HCT116 (cell line): ENCODE measurements around the gene BTBD16. TPM values are rescaled to one million over a fixed set of nuclear protein-coding genes. Genes with fewer than 3 reads are reported as not detected.

ENCODE experiments used
- ATAC-seq: fragments of 200-7000 bp; cut with Tn5 transposase; 2 replicates; pipeline ENCODE4 v1.9.1; 2020; ENCODE audit warnings: mild to moderate bottlenecking, moderate library complexity
- BruUV-seq: library from RNA; stranded (reverse); fragments of 400-500 nt; replicated peaks from 2 replicates; lab custom pipeline; 2021; lab: Mats Ljungman, UMichigan
- CTCF ChIA-PET: fragments of 300-600 bp; sonication (Branson Sonifier 250); formaldehyde crosslinking; loops from one replicate; lab custom pipeline; 2021; ENCODE audit warnings: antibody characterized with exemption; lab: Charles Lee
- POLR2A ChIA-PET: fragments of 300-600, 350-600 bp; sonication (Branson Sonifier 250); formaldehyde crosslinking; loops from one replicate; lab custom pipeline; 2021; ENCODE audit warnings: antibody characterized with exemption; lab: Charles Lee
- RAD21 ChIA-PET, 2 experiments: fragments of 300-600 bp; sonication (Branson Sonifier 250); formaldehyde crosslinking; loops; one replicate each; lab custom pipeline; 2023; ENCODE audit warnings: low total read pairs in 2 of 2; ENCODE audit not compliant: uncharacterized antibody in 2 of 2, unreplicated experiment in 2 of 2, low non-redundant PET in 1 of 2; lab: Charles Lee
- DNase-seq: peaks from one replicate; pipeline ENCODE4 v3.0.0-alpha.2; 2010; ENCODE audit warnings: low read depth, low spot score
- H2AFZ ChIP-seq: fragments of 200-600 bp; shearing (Covaris generic), sonication (generic); 2 replicates; pipeline ENCODE4 v1.6.1; 2017; ENCODE audit warnings: low read depth, mixed run types, mixed read lengths, antibody characterized with exemption, low read length; ENCODE audit not compliant: poor library complexity, severe bottlenecking
- H3K27ac ChIP-seq: 2 replicates; pipeline ENCODE4 v1.5.1; 2012; ENCODE audit warnings: low read depth, low read length
- H3K27me3 ChIP-seq: fragments of 200-600 bp; sonication (generic); 2 replicates; pipeline ENCODE4 v1.6.1; 2016; ENCODE audit warnings: mixed run types, low read length, mixed read lengths; ENCODE audit not compliant: insufficient read depth
- H3K36me3 ChIP-seq, 2 experiments: fragments of 200-500 bp in 1 of 2; fragments of 200-600 bp in 1 of 2; sonication (Bioruptor generic) in 1 of 2; sonication (generic) in 1 of 2; 2 replicates each; pipeline versions ENCODE4 v1.5.1 to v1.6.1; 2014 to 2016; ENCODE audit warnings: low read length in 2 of 2, inconsistent platforms in 1 of 2, mixed read lengths in 1 of 2, mixed run types in 1 of 2; ENCODE audit not compliant: insufficient read depth in 2 of 2, control insufficient read depth in 1 of 2
- H3K4me1 ChIP-seq, 2 experiments: fragments of 200-600 bp in 1 of 2; sonication (generic) in 1 of 2; 2 replicates each; pipeline versions ENCODE4 v1.5.1 to v1.6.1; 2012 to 2017; ENCODE audit warnings: low read length in 2 of 2, inconsistent platforms in 1 of 2, mild to moderate bottlenecking in 1 of 2, mixed read lengths in 1 of 2, mixed run types in 1 of 2, moderate library complexity in 1 of 2; ENCODE audit not compliant: insufficient read depth in 2 of 2, control insufficient read depth in 1 of 2
- H3K4me2 ChIP-seq: fragments of 200-600 bp; sonication (generic); 2 replicates; pipeline ENCODE4 v1.6.1; 2017; ENCODE audit warnings: mixed run types, low read length, mixed read lengths
- H3K4me3 ChIP-seq, 2 experiments: fragments of 200-600 bp in 1 of 2; sonication (generic) in 1 of 2; replicated peaks in 1 of 2; 2 replicates each; pipeline ENCODE4 v1.5.1; 2011 to 2016; ENCODE audit warnings: low read length in 2 of 2, control low read depth in 1 of 2, low read depth in 1 of 2, mild to moderate bottlenecking in 1 of 2, mixed read lengths in 1 of 2, mixed run types in 1 of 2
- H3K79me2 ChIP-seq: fragments of 200-600 bp; sonication (generic); 2 replicates; pipeline ENCODE4 v1.6.1; 2017; ENCODE audit warnings: mild to moderate bottlenecking, mixed run types, low read length, moderate library complexity, mixed read lengths; ENCODE audit not compliant: insufficient read depth
- H3K9ac ChIP-seq: fragments of 200-600 bp; sonication (generic); 2 replicates; pipeline ENCODE4 v1.6.1; 2016; ENCODE audit warnings: low read length, mixed read lengths
- H3K9me2 ChIP-seq: fragments of 200-600 bp; sonication (generic), shearing (Covaris generic); 2 replicates; pipeline ENCODE4 v1.6.1; 2017; ENCODE audit warnings: mixed run types, mild to moderate bottlenecking, moderate library complexity; ENCODE audit not compliant: insufficient read depth
- H3K9me3 ChIP-seq, 2 experiments: fragments of 200-500 bp in 1 of 2; fragments of 200-600 bp in 1 of 2; sonication (Bioruptor generic) in 1 of 2; sonication (generic) in 1 of 2; 2 replicates each; pipeline ENCODE4 v1.6.1; 2014 to 2017; ENCODE audit warnings: low read length in 2 of 2, mixed read lengths in 2 of 2, inconsistent platforms in 1 of 2, low read depth in 1 of 2, mild to moderate bottlenecking in 1 of 2, mixed run types in 1 of 2, moderate library complexity in 1 of 2; ENCODE audit not compliant: control insufficient read depth in 1 of 2, insufficient read depth in 1 of 2
- H4K20me1 ChIP-seq: fragments of 200-600 bp; sonication (generic), shearing (Covaris generic); 2 replicates; pipeline ENCODE4 v1.6.1; 2017; ENCODE audit warnings: mixed run types, mild to moderate bottlenecking, moderate library complexity; ENCODE audit not compliant: insufficient read depth
- CBX3 ChIP-seq: IDR thresholded peaks from 2 replicates; pipeline ENCODE4 v1.6.1; 2012; ENCODE audit warnings: low read depth
- CEBPB ChIP-seq: IDR thresholded peaks from 2 replicates; pipeline ENCODE4 v1.6.1; 2012; ENCODE audit warnings: low read depth
- CTCF ChIP-seq, 3 experiments: fragments of 200-600 bp in 1 of 3; sonication (generic) in 1 of 3; IDR thresholded peaks in 2 of 3; conservative IDR thresholded peaks in 1 of 3; 2 replicates each; pipeline ENCODE4 v1.5.1; 2012 to 2017; ENCODE audit warnings: low read depth in 2 of 3, low read length in 2 of 3, antibody characterized with exemption in 1 of 3, borderline replicate concordance in 1 of 3, control low read depth in 1 of 3, mild to moderate bottlenecking in 1 of 3, mixed read lengths in 1 of 3, mixed run types in 1 of 3, moderate library complexity in 1 of 3; ENCODE audit not compliant: insufficient read depth in 1 of 3
- ELF1 ChIP-seq: IDR thresholded peaks from 2 replicates; pipeline ENCODE4 v1.6.1; 2012; ENCODE audit warnings: low read depth, borderline replicate concordance
- EZH2 ChIP-seq: fragments of 200-600 bp; sonication (generic); IDR thresholded peaks from 2 replicates; pipeline ENCODE4 v1.6.1; 2017; ENCODE audit warnings: antibody characterized with exemption, mixed run types
- EZH2phosphoT487 ChIP-seq: fragments of 200-600 bp; IDR thresholded peaks from 2 replicates; pipeline ENCODE4 v1.6.1; 2018; ENCODE audit warnings: antibody characterized with exemption, borderline replicate concordance
- FOSL1 ChIP-seq: IDR thresholded peaks from 2 replicates; pipeline ENCODE4 v1.6.1; 2012; ENCODE audit warnings: low read depth
- MAX ChIP-seq: IDR thresholded peaks from 2 replicates; pipeline ENCODE4 v1.6.1; 2012
- POLR2A ChIP-seq: IDR thresholded peaks from 2 replicates; pipeline ENCODE4 v1.7.0; 2011; ENCODE audit warnings: borderline replicate concordance; ENCODE audit not compliant: insufficient read depth, insufficient read length; ENCODE audit errors: extremely low read depth
- POLR2AphosphoS5 ChIP-seq: IDR thresholded peaks from 2 replicates; pipeline ENCODE4 v1.6.1; 2011; ENCODE audit warnings: mild to moderate bottlenecking, low read depth, low read length, moderate library complexity
- RAD21 ChIP-seq: IDR thresholded peaks from 2 replicates; pipeline ENCODE4 v1.6.1; 2012; ENCODE audit warnings: low read depth, mild to moderate bottlenecking
- REST ChIP-seq: IDR thresholded peaks from 2 replicates; pipeline ENCODE4 v1.6.1; 2012; ENCODE audit warnings: low read depth
- SIN3A ChIP-seq: IDR thresholded peaks from 2 replicates; pipeline ENCODE4 v1.6.1; 2012; ENCODE audit warnings: low read depth
- TCF7L2 ChIP-seq: IDR thresholded peaks from 2 replicates; pipeline ENCODE4 v1.7.0; 2011; ENCODE audit warnings: borderline replicate concordance, inconsistent platforms; ENCODE audit not compliant: insufficient read depth, insufficient read length; ENCODE audit errors: extremely low read depth
- ZNF274 ChIP-seq: fragments of 200-500 bp; sonication (Bioruptor generic); IDR thresholded peaks from 2 replicates; pipeline ENCODE4 v1.6.1; 2014; ENCODE audit warnings: mild to moderate bottlenecking, low read depth, low read length, inconsistent platforms
- intact Hi-C: fragments of 100-400 bp; cut with micrococcal nuclease; formaldehyde crosslinking; loops from 2 replicates; pipeline ENCODE4 v1.10.0; 2022
- total RNA-seq: library from RNA; stranded (reverse); gene quantifications from one replicate; pipeline ENCODE4 v1.2.1, GENCODE V29; 2021; ENCODE audit not compliant: unreplicated experiment

BTBD16 gene
- total RNA-seq, 1 experiment from 2014 or later = 0.27 TPM

- DNase-seq (no peak), ATAC-seq (no peak)
- intact Hi-C loops = no loop called here
- no TSS peak for BruUV-seq
- H3K4me1 ChIP-seq = no peaks in the 10 kb centered on the region
- H3K27me3 ChIP-seq = no peaks in the 10 kb centered on the region
- H3K9ac ChIP-seq = no peak overlapping the region
- H3K9me2 ChIP-seq = no peaks in the 10 kb centered on the region
- RAD21 ChIA-PET = no interaction called here
- no peaks in the 10 kb centered on the region for H3K79me2 ChIP-seq
- H2AFZ ChIP-seq = no peak overlapping the region
- CTCF ChIA-PET = interaction anchor here (1.6 kb wide), 1 partner anchor 12 kb away, joined by 4 read pairs; no protein-coding TSS in a partner anchor
- no peak overlapping the region for H3K4me2 ChIP-seq
- H3K27ac ChIP-seq = no peak overlapping the region
- no peaks in the 10 kb centered on the region for H4K20me1 ChIP-seq
- no peak overlapping the region for H3K4me3 ChIP-seq
- POLR2A ChIA-PET = no interaction called here
- no peaks in the 10 kb centered on the region for H3K9me3 ChIP-seq
- H3K36me3 ChIP-seq = no peaks in the 10 kb centered on the region
- TF ChIP-seq EZH2 = no peak
- TF ChIP-seq RAD21 = no peak
- no peak for TF ChIP-seq CTCF (IDR thresholded peaks at IDR 0.05 in 2 of 3, conservative IDR thresholded peaks at IDR 0.05 in 1 of 3; ENCODE audit: borderline replicate concordance in 1 of 3, insufficient read depth in 1 of 3, low read depth in 2 of 3, low read length in 2 of 3)
- no peak for TF ChIP-seq FOSL1
- TF ChIP-seq POLR2A = no peak
- TF ChIP-seq ZNF274 = no peak
- TF ChIP-seq SIN3A = no peak
- TF ChIP-seq ELF1 = no peak
- no peak for TF ChIP-seq REST
- no peak for TF ChIP-seq CBX3
- no peak for TF ChIP-seq POLR2AphosphoS5
- no peak for TF ChIP-seq CEBPB
- no peak for TF ChIP-seq TCF7L2
- TF ChIP-seq EZH2phosphoT487 = no peak
- no peak for TF ChIP-seq MAX
Observed at GRCh38 chr10:122255509-122256301, 15.4 kb upstream of the BTBD16 start.
